Thymus (tissue), 11 donors: ENCODE results near the gene GDPD5. TPM values are rescaled to one million over a fixed set of nuclear protein-coding genes. Genes with fewer than 3 reads are reported as not detected.

ENCODE experiments used
- DNase-seq, 9 donors: peaks; one replicate each; pipeline ENCODE4 v3.0.0-alpha.2; 2013; ENCODE audit warnings: low spot score in 9 of 9, low read depth in 6 of 9, missing footprints in 1 of 9
- H3K27ac ChIP-seq, 2 donors: one replicate each; pipeline ENCODE4 v1.5.1; 2013; ENCODE audit warnings: control low read depth in 1 of 2, low read depth in 1 of 2, low read length in 1 of 2, mild to moderate bottlenecking in 1 of 2, moderate library complexity in 1 of 2
- H3K27me3 ChIP-seq, 2 donors: one replicate each; pipeline ENCODE4 v1.5.1; 2013; ENCODE audit warnings: low read length in 1 of 2; ENCODE audit not compliant: control insufficient read depth in 2 of 2, insufficient read depth in 1 of 2
- H3K36me3 ChIP-seq, 2 donors: one replicate each; pipeline ENCODE4 v1.5.1; 2013; ENCODE audit warnings: low read length in 1 of 2, mild to moderate bottlenecking in 1 of 2, moderate library complexity in 1 of 2; ENCODE audit not compliant: control insufficient read depth in 2 of 2, insufficient read depth in 2 of 2
- H3K4me1 ChIP-seq, 2 donors: one replicate each; pipeline ENCODE4 v1.5.1; 2013; ENCODE audit warnings: low read length in 2 of 2; ENCODE audit not compliant: control insufficient read depth in 2 of 2, insufficient read depth in 2 of 2
- H3K4me3 ChIP-seq, 2 donors: one replicate each; pipeline ENCODE4 v1.5.1; 2013; ENCODE audit warnings: low read length in 2 of 2, control low read depth in 1 of 2, mild to moderate bottlenecking in 1 of 2
- H3K9me3 ChIP-seq, 2 donors: one replicate each; pipeline ENCODE4 v1.5.1; 2013; ENCODE audit warnings: low read length in 1 of 2, mild to moderate bottlenecking in 1 of 2; ENCODE audit not compliant: control insufficient read depth in 2 of 2, insufficient read depth in 1 of 2
- WGBS: extraction: QIAGEN DNeasy Blood & Tissue Kit; methylation state at CpG from one replicate; pipeline ENCODE4 v1.1.7; 2013; 5-methylcytosine and 5-hydroxymethylcytosine counted together
- polyA plus RNA-seq: library from polyadenylated mRNA; stranded (reverse); fragments of 200-250 nt; gene quantifications from one replicate; pipeline ENCODE4 v1.2.3, GENCODE V29; 2013
- total RNA-seq: library from RNA; stranded (reverse); fragments of 120-200 nt; gene quantifications from one replicate; pipeline ENCODE4 v1.2.4, GENCODE V29; 2013
- donor health status: healthy.

Gene GDPD5
- total and polyA plus RNA-seq, 2 donors, result 3.1 to 25.3 TPM

DNA sequence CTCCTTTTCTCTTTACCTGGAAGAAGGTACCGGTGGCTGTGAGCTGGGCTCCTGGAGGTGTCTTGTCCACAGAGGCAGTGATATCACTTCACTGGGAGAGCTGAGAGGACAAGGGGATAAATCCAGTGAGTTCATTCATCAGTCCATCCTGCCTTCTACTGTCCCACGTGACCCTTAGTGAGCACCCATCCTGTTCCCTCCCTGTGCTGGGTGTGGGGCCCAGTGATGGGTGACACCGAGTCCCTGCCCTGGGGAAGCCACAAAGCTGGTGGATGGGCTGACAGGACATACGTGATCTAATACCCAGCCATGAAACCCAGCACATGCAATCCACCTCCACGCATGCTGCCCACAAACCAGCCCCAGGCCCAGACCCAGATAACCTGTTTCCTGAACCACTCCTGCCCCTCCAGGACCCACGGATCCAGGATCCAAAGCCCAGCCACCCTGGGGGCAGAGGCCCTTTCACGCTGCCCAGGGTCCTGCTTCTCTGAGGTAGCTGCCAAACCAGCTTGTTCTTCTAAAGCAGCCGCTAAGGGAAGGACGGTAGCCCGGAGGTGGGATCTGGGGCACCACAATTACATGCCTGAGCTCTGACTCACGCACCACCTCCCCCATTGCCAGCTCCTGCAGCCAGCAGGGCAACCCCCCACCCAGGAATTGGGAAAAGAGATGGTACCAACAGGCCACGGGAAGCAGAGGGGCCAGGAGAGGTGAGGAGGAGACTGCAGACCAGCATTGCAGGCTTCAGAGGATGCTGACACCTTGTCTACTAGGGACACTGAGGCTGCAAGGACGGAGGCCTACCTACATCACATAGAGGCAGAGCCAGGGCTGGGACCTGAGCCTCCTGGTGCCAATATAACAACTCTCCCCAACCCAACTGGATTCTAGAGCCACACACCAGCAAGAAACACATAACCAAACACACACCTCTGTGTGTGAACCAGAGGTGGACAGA is 35.2 kb downstream of the GDPD5 start:
- H3K36me3 ChIP-seq, result no peaks in the 10 kb centered on the region
- no peaks in the 10 kb centered on the region for H3K27me3 ChIP-seq
- H3K4me1 ChIP-seq, result peaks cover 3 to 9% of the 10 kb centered on the region in 2 donors
- DNase-seq, result no peak
- 93% methylated on average over 13 of the region's 13 CpGs for WGBS
- no peaks in the 10 kb centered on the region for H3K9me3 ChIP-seq
- no peak overlapping the region for H3K4me3 ChIP-seq
- H3K27ac ChIP-seq, result no peak overlapping the region

DNA sequence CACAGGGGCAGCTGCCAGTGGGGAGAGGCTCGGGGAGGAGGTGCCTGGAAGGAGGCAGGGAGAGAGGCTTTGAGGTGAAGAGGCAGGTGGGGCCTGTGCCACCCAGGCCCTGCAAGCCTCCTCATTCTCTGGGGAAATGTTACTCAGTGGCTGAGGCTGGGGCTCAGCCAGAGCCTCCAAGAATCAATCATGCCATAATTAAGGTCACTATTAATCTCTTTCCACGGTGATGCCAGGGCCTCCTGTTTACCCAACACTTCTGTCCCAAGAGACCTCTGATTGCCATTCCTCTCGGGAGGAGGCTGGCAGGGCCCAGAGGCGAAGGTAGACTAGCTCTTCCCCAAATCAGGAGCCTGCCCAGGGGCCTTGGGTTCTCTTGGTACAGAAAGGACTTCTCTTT is 38.4 kb downstream of the GDPD5 start:
- H3K27me3 ChIP-seq, result no peaks in the 10 kb centered on the region
- no peak for DNase-seq
- 92% methylated on average over 4 of the region's 4 CpGs for WGBS
- peaks cover 3 to 7% of the 10 kb centered on the region in 2 donors for H3K4me1 ChIP-seq
- no peaks in the 10 kb centered on the region for H3K36me3 ChIP-seq
- no peak overlapping the region for H3K4me3 ChIP-seq
- no peak overlapping the region for H3K27ac ChIP-seq
- H3K9me3 ChIP-seq, result no peaks in the 10 kb centered on the region

DNA sequence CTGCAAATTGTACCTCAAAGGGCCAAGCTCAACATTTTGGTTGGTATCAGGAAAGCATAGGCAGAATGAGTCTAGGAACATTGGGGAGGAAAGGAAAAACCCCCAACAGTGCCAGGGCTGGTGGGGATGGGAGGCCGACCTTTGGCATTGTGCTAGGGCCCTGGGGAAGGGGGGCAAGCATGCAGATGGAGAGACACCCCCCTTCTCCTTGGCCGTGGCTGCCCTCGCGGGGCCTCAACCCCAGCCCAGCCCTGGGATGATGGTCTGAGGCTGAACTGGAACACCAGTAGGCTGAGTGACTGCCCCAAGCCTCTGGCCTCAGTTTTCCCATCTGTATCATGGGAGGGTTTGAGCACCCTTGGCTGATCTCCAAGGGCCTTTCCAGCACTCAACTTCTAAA is 40.0 kb downstream of the GDPD5 start:
- no peak for DNase-seq
- no peaks in the 10 kb centered on the region for H3K27me3 ChIP-seq
- H3K4me3 ChIP-seq, result no peak overlapping the region
- H3K27ac ChIP-seq, result no peak overlapping the region
- no peaks in the 10 kb centered on the region for H3K36me3 ChIP-seq
- H3K4me1 ChIP-seq, result no peaks in the 10 kb centered on the region
- over 99% methylated on average over 4 of the region's 4 CpGs for WGBS
- H3K9me3 ChIP-seq, result no peaks in the 10 kb centered on the region

DNA sequence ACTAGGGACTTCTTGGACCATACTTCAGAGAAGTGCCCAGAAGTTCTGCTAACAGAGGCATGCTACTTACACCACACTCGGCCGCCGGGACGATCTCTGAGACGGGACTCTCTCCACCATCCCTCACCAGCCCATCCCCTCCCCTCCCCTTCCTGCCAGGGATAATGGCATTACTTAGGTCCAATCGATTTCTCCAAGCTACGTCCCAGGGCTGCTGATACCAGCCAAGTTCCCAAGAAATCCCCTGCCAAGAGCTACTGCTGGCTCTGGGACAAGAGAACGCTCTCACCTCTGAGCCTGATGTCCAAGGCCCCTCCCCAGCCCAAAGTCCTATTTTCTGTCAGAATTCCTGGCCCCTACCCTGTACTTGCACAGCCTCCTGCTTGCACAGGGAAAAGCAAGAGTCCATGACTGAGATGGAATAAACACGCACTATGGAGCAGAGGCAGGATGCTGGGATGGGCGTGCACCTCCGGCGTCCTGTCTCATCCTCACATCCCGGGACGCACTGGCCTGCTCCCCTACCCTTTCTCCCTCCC is 42.7 kb downstream of the GDPD5 start:
- Histone ChIP-seq H3K4me1 (no peaks in the 10 kb centered on the region), H3K27me3 (no peaks in the 10 kb centered on the region), H3K4me3 (no peak overlapping the region), H3K36me3 (no peaks in the 10 kb centered on the region), H3K9me3 (no peaks in the 10 kb centered on the region), H3K27ac (no peak overlapping the region)
- DNase-seq, result no peak
- 96% methylated on average over 14 of the region's 14 CpGs for WGBS

DNA sequence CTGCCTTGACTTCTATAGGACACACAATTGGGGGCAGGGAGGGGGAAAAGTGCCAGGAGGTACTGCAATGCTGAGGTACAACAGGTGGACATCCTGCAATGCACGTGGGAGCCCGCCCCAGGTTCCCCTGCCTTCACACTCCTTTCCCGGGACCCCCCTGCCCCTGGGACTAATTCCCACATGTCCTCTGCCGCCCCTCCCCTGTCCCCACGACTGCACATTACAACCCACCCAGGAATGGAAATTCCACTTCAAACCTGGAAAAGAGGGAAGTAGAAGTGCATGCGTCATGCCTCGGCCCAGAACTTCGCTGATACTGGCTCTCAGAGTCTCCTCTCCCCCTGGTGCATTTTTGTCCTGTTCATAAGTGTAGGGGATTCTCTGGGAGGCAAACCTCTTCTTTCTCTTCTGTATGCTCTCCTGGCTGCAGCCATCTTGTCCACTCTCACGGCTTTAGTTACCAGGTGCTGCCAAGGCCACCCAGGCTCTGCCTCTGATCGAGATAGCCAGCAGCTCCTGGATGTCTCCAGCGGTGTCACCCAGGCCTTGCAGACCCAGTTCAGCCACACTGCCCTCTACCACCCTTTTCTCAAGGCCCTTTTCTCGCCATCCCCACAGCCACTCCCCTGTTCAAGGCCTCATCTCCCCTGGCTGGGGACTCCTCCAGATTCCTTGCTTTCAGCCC is 43.7 kb downstream of the GDPD5 start:
- Histone ChIP-seq H3K4me1 (no peaks in the 10 kb centered on the region), H3K9me3 (no peaks in the 10 kb centered on the region), H3K27ac (no peak overlapping the region), H3K36me3 (no peaks in the 10 kb centered on the region), H3K27me3 (no peaks in the 10 kb centered on the region), H3K4me3 (no peak overlapping the region)
- 93% methylated on average over 12 of the region's 12 CpGs for WGBS
- no peak for DNase-seq

DNA sequence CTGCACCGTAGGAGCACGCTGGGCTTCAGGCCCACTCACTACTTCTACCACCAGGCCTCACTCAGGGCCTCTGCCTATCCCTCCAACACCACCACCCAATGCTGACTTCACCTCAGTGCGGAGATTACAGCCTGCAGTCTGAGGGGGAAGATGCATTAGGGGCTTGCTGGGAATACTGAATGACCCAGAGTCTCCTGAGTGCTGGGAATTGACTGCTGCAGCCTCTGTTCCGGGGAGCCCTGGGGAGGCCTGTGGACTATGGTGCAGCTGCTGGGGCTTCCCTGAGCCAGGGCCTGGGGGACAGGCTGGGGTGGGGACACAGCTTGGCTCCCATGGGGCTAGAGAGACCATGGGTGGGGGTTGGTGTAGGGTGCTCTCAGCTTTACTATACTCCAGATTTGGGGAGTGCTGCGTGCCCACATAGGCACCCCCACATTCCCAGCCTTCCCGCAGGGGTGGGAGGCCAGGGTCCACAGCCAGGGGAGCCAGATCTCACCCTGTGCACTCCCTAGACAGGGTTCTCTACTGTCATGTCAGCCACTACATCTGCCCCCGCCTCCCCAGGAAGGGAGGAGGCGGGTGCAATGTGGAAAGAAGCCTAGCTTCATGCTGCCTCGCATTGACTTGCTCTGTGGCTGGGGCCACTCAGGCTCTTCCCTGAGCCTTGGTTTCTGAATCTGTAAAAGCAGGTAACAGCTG is 44.4 kb downstream of the GDPD5 start:
- no peak overlapping the region for H3K4me3 ChIP-seq
- no peak overlapping the region for H3K27ac ChIP-seq
- H3K27me3 ChIP-seq, result no peaks in the 10 kb centered on the region
- DNase-seq, result no peak
- no peaks in the 10 kb centered on the region for H3K36me3 ChIP-seq
- WGBS, result 94% methylated on average over 9 of the region's 9 CpGs
- peaks cover 0 to 1% of the 10 kb centered on the region in 2 donors for H3K4me1 ChIP-seq
- no peaks in the 10 kb centered on the region for H3K9me3 ChIP-seq

DNA sequence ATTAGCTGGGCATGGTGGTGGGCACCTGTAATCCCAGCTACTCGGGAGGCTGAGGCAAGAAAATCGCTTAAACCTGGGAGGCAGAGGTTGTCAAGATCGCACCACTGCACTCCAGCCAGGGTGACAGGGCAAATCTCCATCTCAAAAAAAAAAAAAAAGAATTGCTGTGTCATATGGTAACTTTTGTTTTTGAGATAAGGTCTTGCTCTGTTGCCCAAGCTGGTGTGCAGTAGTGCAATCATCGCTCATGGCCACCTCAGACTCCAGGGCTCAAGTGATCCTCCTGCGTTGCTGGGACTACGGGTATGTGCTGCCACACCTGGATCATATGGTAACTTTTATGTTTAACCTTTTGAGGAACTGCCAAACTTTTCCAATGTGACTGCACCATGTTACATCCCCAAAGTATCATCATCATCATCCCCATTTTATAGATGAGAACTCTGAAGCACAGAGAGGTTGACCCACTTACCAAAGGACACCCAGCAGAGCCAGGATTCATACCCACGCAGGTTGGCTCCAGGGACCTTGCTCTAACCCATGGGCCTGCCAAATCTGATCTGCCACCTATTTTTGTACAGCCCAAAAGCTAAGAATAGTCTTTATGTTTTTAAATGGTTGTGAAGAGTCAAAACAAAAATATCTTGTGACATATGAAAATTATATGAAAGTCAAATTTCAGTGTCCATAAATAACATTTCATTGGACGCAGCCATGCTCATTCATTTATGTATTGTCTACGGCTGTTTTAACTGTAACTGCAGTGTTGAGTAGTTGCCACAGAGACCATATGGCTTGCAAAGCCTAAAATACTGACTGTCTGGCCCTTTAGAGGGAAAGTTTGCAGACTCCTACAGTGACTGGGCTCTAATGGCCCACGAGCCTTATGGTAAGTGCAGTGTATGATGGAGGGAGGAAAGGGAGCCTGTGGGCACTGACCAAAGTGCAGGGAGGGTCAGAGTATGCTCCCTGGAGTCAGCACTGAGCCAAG is 45.3 kb downstream of the GDPD5 start:
- Histone ChIP-seq H3K36me3 (no peaks in the 10 kb centered on the region), H3K27me3 (no peaks in the 10 kb centered on the region), H3K9me3 (no peaks in the 10 kb centered on the region), H3K4me3 (no peak overlapping the region), H3K27ac (no peak overlapping the region), H3K4me1 (peaks cover 6 to 10% of the 10 kb centered on the region in 2 donors)
- no peak for DNase-seq
- WGBS, result 96% methylated on average over 10 of the region's 10 CpGs

DNA sequence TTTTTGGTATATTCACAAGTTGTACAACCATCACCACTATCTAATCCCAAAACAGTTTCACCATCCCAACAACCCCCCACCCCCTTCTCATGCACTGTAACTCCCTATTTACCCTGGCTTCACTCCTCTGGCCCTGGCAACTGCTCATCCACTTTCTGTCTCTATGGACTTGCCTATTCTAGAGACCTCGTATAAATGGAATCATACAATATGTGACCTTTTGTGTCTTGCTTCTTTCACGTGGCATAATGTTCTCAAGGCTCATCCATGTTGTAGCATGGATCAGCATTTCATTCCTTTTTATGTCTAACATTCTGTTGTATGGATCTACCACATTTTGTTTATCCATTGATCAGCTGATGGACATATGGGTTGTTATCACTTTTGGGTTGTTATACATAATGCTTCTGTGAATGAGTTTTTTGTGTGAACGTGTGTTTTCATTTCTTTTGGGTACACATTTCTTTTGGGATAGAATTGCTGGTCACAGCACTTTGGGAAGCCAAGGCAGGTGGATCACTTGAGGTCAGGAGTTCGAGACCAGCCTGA is 46.1 kb downstream of the GDPD5 start:
- 93% methylated on average over 4 of the region's 4 CpGs for WGBS
- no peaks in the 10 kb centered on the region for H3K9me3 ChIP-seq
- no peak for DNase-seq
- H3K27me3 ChIP-seq, result no peaks in the 10 kb centered on the region
- H3K4me3 ChIP-seq, result no peak overlapping the region
- no peak overlapping the region for H3K27ac ChIP-seq
- H3K4me1 ChIP-seq, result peaks cover 9 to 17% of the 10 kb centered on the region in 2 donors
- no peaks in the 10 kb centered on the region for H3K36me3 ChIP-seq
